ENCODE measurements around the gene PLCD1. TPM values are rescaled to one million over a fixed set of nuclear protein-coding genes. Genes with fewer than 3 reads are reported as not detected.

Gene PLCD1
- total and polyA plus RNA-seq, 2 of the 8 experiments (the other 6 are each of a cell fraction or from before 2014, with no cell fraction given) = 15.3 to 19.2 TPM

GRCh38 chr3:37994639-37994972, 34.8 kb downstream of the PLCD1 start:
- Histone ChIP-seq H4K91ac (replicated peaks; ENCODE audit: insufficient read length, low read length) (no peak overlapping the region), H4K20me1 (replicated peaks in 1 of 2; ENCODE audit: control insufficient read depth in 1 of 2, insufficient read depth in 2 of 2, low read length in 2 of 2) (no peaks in the 10 kb centered on the region), H3K27me3 (replicated peaks in 1 of 4; ENCODE audit: control insufficient read depth in 3 of 4, extremely low read depth in 1 of 4, insufficient read depth in 3 of 4, low read length in 3 of 4) (peaks cover 0 to 18% (median 7%) of the 10 kb centered on the region in 4 experiments; a peak in 4 of 7 replicates), H3K23ac (ENCODE audit: insufficient read length) (no peak overlapping the region), H3K4ac (replicated peaks; ENCODE audit: insufficient read length, low read depth, low read length) (no peak overlapping the region), H2BK15ac (ENCODE audit: low read length) (no peak overlapping the region), H3K56ac (replicated peaks; ENCODE audit: insufficient read length, low read depth, low read length) (no peak overlapping the region), H2BK120ac (replicated peaks; ENCODE audit: low read depth, low read length) (no peak overlapping the region), H3K18ac (ENCODE audit: extremely low read depth, low read length) (no peak overlapping the region), H3K23me2 (ENCODE audit: low read depth, low read length) (peaks cover 11% of the 10 kb centered on the region), H3K9me3 (ENCODE audit: insufficient read depth in 2 of 2, low read depth in 1 of 2, low read length in 1 of 2) (no peaks in the 10 kb centered on the region), H4K8ac (ENCODE audit: extremely low read depth, insufficient read depth, low read length) (no peak overlapping the region), H2AFZ (ENCODE audit: low read length) (peak overlapping the region; percentile 93; the same call in 1 of the 2 replicates), H2BK20ac (ENCODE audit: low read length) (no peak overlapping the region), H3K4me1 (replicated peaks in 1 of 4; ENCODE audit: control insufficient read depth in 3 of 4, insufficient read depth in 4 of 4, low read length in 3 of 4) (peaks cover 0 to 24% (median 13%) of the 10 kb centered on the region in 4 experiments; a peak in 6 of 7 replicates), H3K27ac (ENCODE audit: low read depth, low read length) (no peak overlapping the region), H2BK12ac (ENCODE audit: low read depth, low read length) (0 out of 2 replicates have a peak overlapping the region, but pooled peaks have one; percentile 75), H3K36me3 (ENCODE audit: control insufficient read depth in 2 of 4, insufficient read depth in 4 of 4, low read length in 3 of 4) (no peaks in the 10 kb centered on the region), H2BK5ac (ENCODE audit: low read depth, low read length) (no peak overlapping the region), H4K5ac (ENCODE audit: insufficient read length, low read depth, low read length) (no peak overlapping the region), H3K79me2 (ENCODE audit: control insufficient read depth in 1 of 2, insufficient read depth in 2 of 2, low read length in 2 of 2) (no peaks in the 10 kb centered on the region), H3K9ac (replicated peaks in 1 of 4; ENCODE audit: extremely low read depth in 1 of 4, low read depth in 3 of 4, low read length in 3 of 4) (no peak overlapping the region), H3K4me2 (ENCODE audit: insufficient read depth in 1 of 2, low read depth in 2 of 2, low read length in 2 of 2) (peak overlapping the region; percentile 64 to 81), H3K79me1 (ENCODE audit: low read depth, low read length) (no peaks in the 10 kb centered on the region; the same call in 1 of the 2 replicates), H3K4me3 (ENCODE audit: extremely low read depth in 1 of 4, insufficient read depth in 2 of 4, low read depth in 3 of 4, low read length in 4 of 4) (peak overlapping the region; percentile 36 to 73 (median 60)), H2AK5ac (ENCODE audit: low read depth, low read length) (no peak overlapping the region), H3K14ac (ENCODE audit: insufficient read length) (no peak overlapping the region)
- WGBS, 2 experiments (ENCODE audit: extremely low coverage in 1 of 2, insufficient coverage in 1 of 2, insufficient read length in 1 of 2, insufficient replicate concordance in 2 of 2, low coverage in 1 of 2, low lambda C conversion rate in 2 of 2, missing lambda C conversion rate in 1 of 2) = 54% methylated on average over 2 of the region's 2 CpGs; no CpG with 5 or more reads in 1 of the 2 experiments
- ChIA-PET CTCF (ENCODE audit: partially characterized antibody) (interaction anchor here (0.9 kb wide), 1 partner anchor 26 kb away, joined by 7 read pairs; no protein-coding TSS in a partner anchor), POLR2A (ENCODE audit: partially characterized antibody) (interaction anchor here (0.9 to 1.0 kb wide), 2 partner anchors 9 to 35 kb away, joined by 5 read pairs; partner anchors contain the start of gene PLCD1)
- TF ChIP-seq SP1 (IDR thresholded peaks at IDR 0.05; ENCODE audit: low read depth, low read length) = no peak
- TF ChIP-seq SP4 (IDR thresholded peaks at IDR 0.05; ENCODE audit: low read length) = no peak
- no peak for TF ChIP-seq RNF2 (IDR thresholded peaks at IDR 0.05; ENCODE audit: borderline replicate concordance, low read depth, low read length, missing control alignments, poor library complexity, severe bottlenecking)
- no peak for TF ChIP-seq JUN (IDR thresholded peaks at IDR 0.05; ENCODE audit: low read depth, low read length)
- TF ChIP-seq GTF2F1 (IDR thresholded peaks at IDR 0.05; ENCODE audit: borderline replicate concordance, low read depth, low read length) = no peak
- TF ChIP-seq POLR2AphosphoS5 (IDR thresholded peaks at IDR 0.05; ENCODE audit: low read depth, low read length) = no peak
- no peak for FAIRE-seq
- no peak for DNase-seq (ENCODE audit: low read depth in 1 of 2, low spot score in 2 of 2)
